Vagina (tissue), 2 donors: ENCODE measurements around the gene LYPD3.

Experiments used
- CTCF ChIP-seq, 3 experiments: fragments of 450-650 bp in 2 of 3; fragments of 200-600 bp in 1 of 3; sonication (generic) in 1 of 3; IDR thresholded peaks; one replicate each; pipeline ENCODE4 v1.5.1; 2017 to 2019; ENCODE audit warnings: antibody characterized with exemption in 3 of 3, mild to moderate bottlenecking in 2 of 3, moderate library complexity in 2 of 3
- POLR2A ChIP-seq, 2 donors: fragments of 450-650 bp; IDR thresholded peaks; one replicate each; pipeline ENCODE4 v1.6.1; 2017; ENCODE audit warnings: antibody characterized with exemption in 2 of 2, mild to moderate bottlenecking in 2 of 2, moderate library complexity in 2 of 2

GRCh38 chr19:43467730-43468129, 2.3 kb upstream of the LYPD3 start:
- TF ChIP-seq POLR2A (IDR thresholded peaks at IDR 0.05) (no peak), CTCF (IDR thresholded peaks at IDR 0.05) (no peak)
